Mucosa of descending colon (tissue), 3 donors: ENCODE results near the gene PARP14. TPM values are rescaled to one million over a fixed set of nuclear protein-coding genes. Genes with fewer than 3 reads are reported as not detected.
A peak's percentile ranks its signal among the peaks of the same experiment; 100 is the strongest.
"Not testable (repeated sequence)": the region's sequence is repeated elsewhere in the genome, so short reads cannot be mapped to it uniquely, and the experiment has no call there.

Experiments
- ATAC-seq: fragments of 200-7000 bp; cut with Tn5 transposase; one replicate; pipeline ENCODE4 v1.9.1; 2020; ENCODE audit warnings: mild to moderate bottlenecking, moderate library complexity
- DNase-seq, 3 donors: peaks; one replicate each; pipeline ENCODE4 v3.0.0-alpha.2; 2020
- H3K36me3 ChIP-seq: fragments of 200-600 bp; one replicate; pipeline ENCODE4 v1.8.0; 2021; ENCODE audit warnings: low read depth, mild to moderate bottlenecking
- H3K4me1 ChIP-seq: fragments of 200-600 bp; one replicate; pipeline ENCODE4 v1.8.0; 2021; ENCODE audit warnings: low read depth, mild to moderate bottlenecking
- H3K4me3 ChIP-seq: fragments of 200-600 bp; one replicate; pipeline ENCODE4 v1.8.0; 2021; ENCODE audit warnings: mild to moderate bottlenecking
- H3K9me3 ChIP-seq: fragments of 200-600 bp; one replicate; pipeline ENCODE4 v1.8.0; 2021; ENCODE audit warnings: mild to moderate bottlenecking
- CTCF ChIP-seq: fragments of 200-600 bp; IDR thresholded peaks from one replicate; pipeline ENCODE4 v1.8.0; 2022; ENCODE audit warnings: antibody characterized with exemption, mild to moderate bottlenecking
- intact Hi-C, 2 donors: fragments of 100-400 bp; cut with DNase I in 1 of 2; cut with micrococcal nuclease in 1 of 2; formaldehyde crosslinking; loops; one replicate each; pipeline versions ENCODE4 v1.11.0 to v1.11.1; 2022; cut with DNase I, micrococcal nuclease
- total RNA-seq, 3 donors: library from RNA; stranded (reverse); fragmentation: NEBNext Ultra II Directional in 2 of 3; extraction: Animal tissue kit (Norgen Biotek cat#: 25700) in 2 of 3; gene quantifications; one replicate each; pipeline versions ENCODE4 v1.2.1 to v1.2.4, GENCODE V29; 2021 to 2023
- donor health status: DM: no; HTN: no; CAD: no; lungs with moderate emphysema.
- donor health status: DM: no; HTN: no; CAD: no.
- donor health status: DM: no; HTN: yes; CAD: no.

Gene PARP14
- total RNA-seq, 3 donors from 2014 or later, result 34.7 to 47.9 (median 43.8) TPM

DNA sequence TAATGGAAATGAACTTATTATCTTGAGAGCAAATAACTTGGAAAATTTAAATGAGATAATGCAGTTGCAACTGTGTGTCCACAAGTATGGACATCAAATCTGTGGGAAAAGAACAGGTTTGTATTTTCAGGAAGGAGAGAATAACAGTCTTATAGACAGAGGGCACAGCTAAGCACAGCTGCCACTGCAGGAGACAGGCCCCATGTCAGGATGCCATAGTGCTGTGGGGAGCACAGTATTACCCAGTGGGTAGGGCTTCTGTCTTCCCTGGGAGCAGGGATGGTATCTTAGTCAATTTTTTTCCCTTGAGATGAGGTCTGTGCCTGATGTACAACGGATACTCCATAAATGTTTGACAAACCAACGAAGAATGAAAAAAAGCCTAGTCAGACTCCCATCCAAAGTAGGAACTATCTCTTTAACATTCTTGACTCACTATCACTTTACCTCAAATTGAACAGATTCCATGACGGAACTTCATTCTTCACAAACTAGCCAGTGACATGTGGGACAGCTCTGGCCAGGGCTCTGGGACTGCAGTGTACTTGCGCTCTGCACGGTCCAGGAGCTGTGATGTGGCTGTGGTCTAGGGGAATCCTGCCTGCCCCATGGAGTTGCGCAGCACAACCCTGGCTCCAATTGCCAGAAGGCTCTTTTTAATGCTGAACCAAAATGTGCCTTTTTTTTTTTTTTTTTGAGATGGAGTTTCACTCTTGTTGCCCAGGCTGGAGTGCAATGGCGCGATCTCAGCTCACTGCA is 48.3 kb downstream of the PARP14 start:
- ATAC-seq (no peak), DNase-seq (no peak)
- Histone ChIP-seq H3K9me3 (no peaks in the 10 kb centered on the region), H3K36me3 (no peaks in the 10 kb centered on the region), H3K4me1 (no peaks in the 10 kb centered on the region), H3K4me3 (no peak overlapping the region)
- TF ChIP-seq CTCF, result no peak
- intact Hi-C loops, result no loop called here

GRCh38 chr3:122730240-122730639 is 49.6 kb downstream of the PARP14 start:
- H3K4me1 ChIP-seq, result no peaks in the 10 kb centered on the region
- no peak for DNase-seq
- intact Hi-C loops, result no loop called here
- no peak for TF ChIP-seq CTCF
- H3K4me3 ChIP-seq, result no peak overlapping the region
- no peak for ATAC-seq
- H3K9me3 ChIP-seq, result no peaks in the 10 kb centered on the region
- no peaks in the 10 kb centered on the region for H3K36me3 ChIP-seq

DNA sequence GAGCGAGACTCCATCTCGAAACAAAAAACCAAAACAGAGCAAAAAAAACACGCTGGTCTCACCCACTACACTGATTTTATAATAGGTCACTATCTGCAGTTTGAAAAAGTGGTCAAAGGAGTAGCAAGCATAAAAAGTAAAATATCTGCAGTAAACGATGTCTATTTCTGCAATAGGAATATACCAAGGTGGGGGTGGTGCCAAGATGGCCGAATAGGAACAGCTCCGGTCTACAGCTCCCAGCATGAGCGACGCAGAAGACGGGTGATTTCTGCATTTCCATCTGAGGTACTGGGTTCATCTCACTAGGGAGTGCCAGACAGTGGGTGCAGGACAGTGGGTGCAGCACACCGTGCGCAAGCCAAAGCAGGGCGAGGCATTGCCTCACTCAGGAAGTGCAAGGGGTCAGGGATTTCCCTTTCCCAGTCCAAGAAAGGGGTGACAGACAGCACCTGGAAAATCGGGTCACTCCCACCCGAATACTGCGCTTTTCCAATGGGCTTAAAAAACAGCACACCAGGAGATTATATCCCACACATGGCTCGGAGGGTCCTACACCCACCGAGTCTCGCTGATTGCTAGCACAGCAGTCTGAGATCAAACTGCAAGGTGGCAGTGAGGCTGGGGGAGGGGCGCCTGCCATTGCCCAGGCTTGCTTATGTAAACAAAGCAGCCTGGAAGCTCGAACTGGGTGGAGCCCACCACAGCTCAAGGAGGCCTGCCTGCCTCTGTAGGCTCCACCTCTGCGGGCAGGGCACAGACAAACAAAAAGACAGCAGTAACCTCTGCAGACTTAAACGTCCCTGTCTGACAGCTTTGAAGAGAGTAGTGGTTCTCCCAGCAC is 52.3 kb downstream of the PARP14 start:
- peak in 1 of 3 donors; percentile 27 for DNase-seq
- intact Hi-C loops, result not testable (repeated sequence)

DNA sequence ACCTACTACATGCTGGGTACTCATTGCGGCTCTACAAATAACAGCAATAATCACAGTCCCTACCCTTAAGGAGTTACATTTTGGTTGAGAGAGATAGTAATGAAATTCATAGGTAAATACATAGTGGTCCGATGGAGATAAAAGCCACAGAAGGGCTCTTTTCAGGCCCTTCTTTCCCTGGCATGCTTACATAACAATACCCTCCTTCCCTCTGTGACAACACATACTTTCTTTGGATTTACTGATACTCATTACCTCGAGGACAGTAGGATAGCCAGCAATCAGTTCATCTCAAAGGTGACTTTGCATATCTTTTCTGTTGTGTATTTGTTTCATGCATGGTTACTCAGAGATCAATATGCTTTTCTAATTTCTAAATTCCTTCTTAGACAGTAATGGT is 58.5 kb downstream of the PARP14 start:
- no peaks in the 10 kb centered on the region for H3K4me1 ChIP-seq
- H3K4me3 ChIP-seq, result no peak overlapping the region
- H3K9me3 ChIP-seq, result no peaks in the 10 kb centered on the region
- H3K36me3 ChIP-seq, result no peaks in the 10 kb centered on the region
- ATAC-seq (no peak), DNase-seq (no peak)
- no peak for TF ChIP-seq CTCF
- intact Hi-C loops, result no loop called here

More for the DNA sequence above, 52.3 kb downstream of the PARP14 start:
- not testable (repeated sequence) for H3K9me3 ChIP-seq, H3K36me3 ChIP-seq, ATAC-seq, H3K4me1 ChIP-seq, H3K4me3 ChIP-seq

DNA sequence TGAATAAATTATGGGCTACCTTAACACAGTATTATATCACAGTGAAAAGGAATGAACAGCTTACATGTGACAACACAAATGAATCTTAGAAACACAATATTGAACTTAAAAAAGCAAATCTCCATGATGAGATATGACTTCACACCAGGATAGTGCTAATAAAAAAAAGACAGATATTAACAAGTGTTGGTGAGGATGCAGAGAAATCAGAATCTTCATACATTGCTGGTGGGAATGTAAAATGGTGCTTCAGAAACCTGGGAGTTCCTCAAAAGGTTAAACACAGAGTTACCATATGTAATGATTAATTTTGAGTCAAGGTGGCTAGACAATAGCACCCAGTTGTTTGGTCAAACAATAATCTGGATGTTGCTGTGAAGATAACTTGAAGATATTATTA is 61.6 kb downstream of the PARP14 start:
- intact Hi-C loops, result no loop called here
- Histone ChIP-seq H3K4me1 (no peaks in the 10 kb centered on the region), H3K9me3 (no peaks in the 10 kb centered on the region), H3K36me3 (no peaks in the 10 kb centered on the region), H3K4me3 (no peak overlapping the region)
- no peak for TF ChIP-seq CTCF
- ATAC-seq (no peak), DNase-seq (no peak)

- TF ChIP-seq CTCF, result no peak
- no peak for ATAC-seq
- no peaks in the 10 kb centered on the region for H3K36me3 ChIP-seq
- no peaks in the 10 kb centered on the region for H3K4me1 ChIP-seq
- DNase-seq, result no peak
- no peak overlapping the region for H3K4me3 ChIP-seq
- intact Hi-C loops, result no loop called here
- H3K9me3 ChIP-seq, result no peaks in the 10 kb centered on the region
Measured at GRCh38 chr3:122743581-122744120, 63.0 kb downstream of the PARP14 start.
